H1 (cell line): Measurements from ENCODE around the gene SNRNP200.

Experiments
- CEBPB ChIP-seq: IDR thresholded peaks from 2 replicates; pipeline ENCODE4 v1.6.1; 2012; ENCODE audit warnings: low read depth, low read length
- CREB1 ChIP-seq: IDR thresholded peaks from 2 replicates; pipeline ENCODE4 v1.6.1; 2012; ENCODE audit warnings: inconsistent platforms
- CTCF ChIP-seq, 3 experiments: IDR thresholded peaks; 1 replicate in 2 of 3; 2 replicates in 1 of 3; pipeline versions ENCODE4 v1.5.1 to v1.6.1; 2011; ENCODE audit warnings: low read length in 3 of 3, mild to moderate bottlenecking in 3 of 3, inconsistent platforms in 2 of 3, low read depth in 1 of 3, moderate library complexity in 1 of 3; ENCODE audit not compliant: insufficient read depth in 1 of 3; ENCODE audit errors: control extremely low read depth in 1 of 3
- EZH2 ChIP-seq: fragments of 200-600 bp; sonication (generic); IDR thresholded peaks from 2 replicates; pipeline ENCODE4 v1.7.1; 2012; ENCODE audit warnings: low read depth, mild to moderate bottlenecking, moderate library complexity, low read length, inconsistent platforms; ENCODE audit not compliant: severe bottlenecking
- HDAC2 ChIP-seq, 2 experiments: fragments of 300-600 bp in 1 of 2; sonication (generic) in 1 of 2; IDR thresholded peaks; 2 replicates each; pipeline ENCODE4 v1.6.1; 2011 to 2012; ENCODE audit warnings: low read depth in 2 of 2, low read length in 2 of 2, mild to moderate bottlenecking in 2 of 2, moderate library complexity in 2 of 2, borderline replicate concordance in 1 of 2, inconsistent platforms in 1 of 2
- POLR2A ChIP-seq, 2 experiments: IDR thresholded peaks; 1 replicate in 1 of 2; 2 replicates in 1 of 2; pipeline ENCODE4 v1.6.1; 2011; ENCODE audit warnings: low read depth in 2 of 2, low read length in 2 of 2, mild to moderate bottlenecking in 2 of 2; ENCODE audit errors: control extremely low read depth in 1 of 2
- POLR2AphosphoS5 ChIP-seq: IDR thresholded peaks from 2 replicates; pipeline ENCODE4 v1.6.1; 2011; ENCODE audit warnings: low read depth, low read length
- SUZ12 ChIP-seq: fragments of 200-600 bp; sonication (generic); IDR thresholded peaks from 2 replicates; pipeline ENCODE4 v1.6.1; 2012; ENCODE audit warnings: mild to moderate bottlenecking, inconsistent platforms, low read length, moderate library complexity, mixed read lengths
- TBP ChIP-seq: IDR thresholded peaks from 2 replicates; pipeline ENCODE4 v1.6.1; 2011; ENCODE audit warnings: low read depth, low read length, improper control_type of control experiment
- USF2 ChIP-seq: IDR thresholded peaks from 2 replicates; pipeline ENCODE4 v1.6.1; 2011; ENCODE audit warnings: low read length, improper control_type of control experiment
- YY1 ChIP-seq: IDR thresholded peaks from 2 replicates; pipeline ENCODE4 v1.6.1; 2011; ENCODE audit warnings: low read depth, mild to moderate bottlenecking, low read length
- TF ChIP-seq, protein P1 (sequence below): IDR thresholded peaks from 2 replicates; pipeline ENCODE4 v1.6.1; 2012; ENCODE audit warnings: inconsistent platforms

- no peak for TF ChIP-seq USF2
- TF ChIP-seq CTCF (IDR thresholded peaks at IDR 0.05; ENCODE audit: control extremely low read depth in 1 of 3, insufficient read depth in 1 of 3, low read depth in 1 of 3, low read length in 3 of 3): no peak
- TF ChIP-seq, protein P1, sequence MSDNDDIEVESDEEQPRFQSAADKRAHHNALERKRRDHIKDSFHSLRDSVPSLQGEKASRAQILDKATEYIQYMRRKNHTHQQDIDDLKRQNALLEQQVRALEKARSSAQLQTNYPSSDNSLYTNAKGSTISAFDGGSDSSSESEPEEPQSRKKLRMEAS: no peak
- TF ChIP-seq YY1: no peak
- TF ChIP-seq POLR2A (IDR thresholded peaks at IDR 0.05; ENCODE audit: control extremely low read depth in 1 of 2, low read depth in 2 of 2, low read length in 2 of 2): no peak
- TF ChIP-seq POLR2AphosphoS5: no peak
- no peak for TF ChIP-seq HDAC2 (IDR thresholded peaks at IDR 0.05; ENCODE audit: borderline replicate concordance in 1 of 2, low read depth in 2 of 2, low read length in 2 of 2)
- TF ChIP-seq CREB1: no peak
- no peak for TF ChIP-seq SUZ12
- TF ChIP-seq EZH2: no peak
- TF ChIP-seq TBP: no peak
- TF ChIP-seq CEBPB: no peak
Observed at GRCh38 chr2:96236882-96237281, 68.5 kb downstream of the SNRNP200 start.
